Measurements from ENCODE around the gene MYH13. TPM values are rescaled to one million over a fixed set of nuclear protein-coding genes. Genes with fewer than 3 reads are reported as not detected.

MYH13 gene
- total and polyA plus RNA-seq, 9 donors, result not detected

GRCh38 chr17:10325031-10325695 lies 47.6 kb downstream of the MYH13 start:
- intact Hi-C loops (cut with DNase I), result loop anchor here in 2 of 4 donors (5.0 to 10.0 kb wide), 2 partner anchors 290 to 292 kb away; no protein-coding TSS in a partner anchor
- Histone ChIP-seq H3K27ac (no peak overlapping the region), H3K36me3 (no peaks in the 10 kb centered on the region), H3K4me1 (ENCODE audit: insufficient read depth) (no peaks in the 10 kb centered on the region), H3K9me3 (no peaks in the 10 kb centered on the region), H3K4me3 (no peak overlapping the region), H3K27me3 (no peaks in the 10 kb centered on the region)
- TF ChIP-seq EP300 (IDR thresholded peaks at IDR 0.05), result no peak
- TF ChIP-seq CTCF (IDR thresholded peaks at IDR 0.05), result no peak
- no peak for TF ChIP-seq POLR2A (IDR thresholded peaks at IDR 0.05)
- 17 to 45% (median 23%) methylated on average over 4 of the region's 4 CpGs for WGBS, 3 donors
- no peak for DNase-seq

- 88 to 96% (median 95%) methylated on average over 11 of the region's 11 CpGs for WGBS, 3 donors
- intact Hi-C loops (cut with DNase I), result loop anchor here in 1 of 4 donors (10.0 kb wide), 1 partner anchor 291 kb away; no protein-coding TSS in a partner anchor
- TF ChIP-seq EP300 (IDR thresholded peaks at IDR 0.05), result no peak
- no peak for TF ChIP-seq POLR2A (IDR thresholded peaks at IDR 0.05)
- no peak for TF ChIP-seq CTCF (IDR thresholded peaks at IDR 0.05)
Observed at GRCh38 chr17:10323812-10324610, 48.8 kb downstream of the MYH13 start.

GRCh38 chr17:10318535-10318934 lies 54.3 kb downstream of the MYH13 start:
- intact Hi-C loops (cut with DNase I), result no loop called here
- H3K36me3 ChIP-seq, result no peaks in the 10 kb centered on the region
- no peak overlapping the region for H3K4me3 ChIP-seq
- no peaks in the 10 kb centered on the region for H3K9me3 ChIP-seq
- TF ChIP-seq POLR2A (IDR thresholded peaks at IDR 0.05) (no peak), EP300 (IDR thresholded peaks at IDR 0.05) (no peak), CTCF (IDR thresholded peaks at IDR 0.05) (no peak)
- H3K27ac ChIP-seq, result no peak overlapping the region
- WGBS, 3 donors, result 59 to 79% (median 74%) methylated on average over 9 of the region's 9 CpGs
- H3K27me3 ChIP-seq, result no peaks in the 10 kb centered on the region
- DNase-seq, result no peak
- H3K4me1 ChIP-seq (ENCODE audit: insufficient read depth), result no peaks in the 10 kb centered on the region

More at GRCh38 chr17:10323812-10324610, 48.8 kb downstream of the MYH13 start:
- H3K4me1 ChIP-seq (ENCODE audit: insufficient read depth), result no peaks in the 10 kb centered on the region
- H3K27ac ChIP-seq, result no peak overlapping the region
- DNase-seq, result no peak
- no peak overlapping the region for H3K4me3 ChIP-seq
- no peaks in the 10 kb centered on the region for H3K27me3 ChIP-seq
- H3K9me3 ChIP-seq, result no peaks in the 10 kb centered on the region
- H3K36me3 ChIP-seq, result no peaks in the 10 kb centered on the region

GRCh38 chr17:10317543-10317834 lies 55.3 kb downstream of the MYH13 start:
- intact Hi-C loops (cut with DNase I), result no loop called here

More at GRCh38 chr17:10317543-10317834, 55.3 kb downstream of the MYH13 start:
- no peak for DNase-seq
- H3K4me3 ChIP-seq, result no peak overlapping the region
- H3K9me3 ChIP-seq, result no peaks in the 10 kb centered on the region
- TF ChIP-seq POLR2A (IDR thresholded peaks at IDR 0.05) (no peak), EP300 (IDR thresholded peaks at IDR 0.05) (no peak), CTCF (IDR thresholded peaks at IDR 0.05) (no peak)
- WGBS, 3 donors, result 76 to 85% (median 79%) methylated on average over 5 of the region's 5 CpGs
- H3K4me1 ChIP-seq (ENCODE audit: insufficient read depth), result no peaks in the 10 kb centered on the region
- no peaks in the 10 kb centered on the region for H3K36me3 ChIP-seq
- H3K27me3 ChIP-seq, result no peaks in the 10 kb centered on the region
- no peak overlapping the region for H3K27ac ChIP-seq
